GM10248 (cell line): ENCODE measurements around the gene SPATA9.

Experiments used
- CTCF ChIA-PET: fragments of 300-600 bp; sonication (Branson Sonifier 250); formaldehyde crosslinking; extraction: SDS; loops from one replicate; lab custom pipeline; 2021; ENCODE audit warnings: antibody characterized with exemption; lab: Yijun Ruan, JAX
- POLR2A ChIA-PET: fragments of 350-650 bp; sonication (Branson Sonifier 250); formaldehyde crosslinking; extraction: SDS; loops from one replicate; lab custom pipeline; 2020; ENCODE audit warnings: antibody characterized with exemption; lab: Yijun Ruan, JAX
- DNase-seq: peaks from one replicate; pipeline ENCODE4 v3.0.0; 2012; ENCODE audit errors: extremely low spot score
- CTCF ChIP-seq: IDR thresholded peaks from 2 replicates; pipeline ENCODE4 v1.5.1; 2012; ENCODE audit warnings: mild to moderate bottlenecking, low read depth; ENCODE audit errors: extremely low read depth, missing control alignments, control extremely low read depth

Gene SPATA9

GRCh38 chr5:95668216-95668615 lies 14.6 kb downstream of the SPATA9 start:
- CTCF ChIA-PET, result interaction anchor here (1.6 to 1.7 kb wide), 3 partner anchors 25 to 168 kb away, joined by 3 to 7 read pairs (median 4); no protein-coding TSS in a partner anchor
- no peak for DNase-seq
- no peak for TF ChIP-seq CTCF
- POLR2A ChIA-PET, result no interaction called here

DNA sequence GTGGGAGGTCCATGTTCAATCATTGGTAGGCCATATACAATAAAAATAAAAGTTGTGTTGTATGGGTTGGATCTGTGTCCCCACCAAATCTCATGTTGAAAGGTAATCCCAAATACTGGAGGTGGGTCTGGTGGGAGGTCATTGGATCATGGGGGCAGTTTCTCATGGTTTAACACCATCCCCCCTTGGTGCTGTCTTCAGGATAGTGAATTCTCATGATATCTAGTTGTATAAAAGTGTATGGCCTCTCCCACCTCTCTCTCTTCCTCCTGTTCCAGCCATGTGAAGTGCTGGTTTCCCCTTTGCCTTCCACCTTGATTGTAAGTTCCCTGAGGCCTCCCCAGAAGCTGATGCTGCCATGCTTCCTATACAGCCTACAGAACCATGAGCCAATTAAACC lies 15.1 kb downstream of the SPATA9 start:
- POLR2A ChIA-PET, result no interaction called here
- CTCF ChIA-PET, result interaction anchor here (1.6 to 2.1 kb wide), 3 partner anchors 8 to 169 kb away, joined by 3 to 7 read pairs (median 4); no protein-coding TSS in a partner anchor
- no peak for TF ChIP-seq CTCF

GRCh38 chr5:95667061-95667618 lies 15.7 kb downstream of the SPATA9 start:
- no peak for TF ChIP-seq CTCF
- no peak for DNase-seq
- ChIA-PET POLR2A (no interaction called here), CTCF (interaction anchor here (0.9 to 2.1 kb wide), 7 partner anchors 9 to 187 kb away, joined by 3 to 7 read pairs (median 3); no protein-coding TSS in a partner anchor)

More for the DNA sequence above, 15.1 kb downstream of the SPATA9 start:
- no peak for DNase-seq

DNA sequence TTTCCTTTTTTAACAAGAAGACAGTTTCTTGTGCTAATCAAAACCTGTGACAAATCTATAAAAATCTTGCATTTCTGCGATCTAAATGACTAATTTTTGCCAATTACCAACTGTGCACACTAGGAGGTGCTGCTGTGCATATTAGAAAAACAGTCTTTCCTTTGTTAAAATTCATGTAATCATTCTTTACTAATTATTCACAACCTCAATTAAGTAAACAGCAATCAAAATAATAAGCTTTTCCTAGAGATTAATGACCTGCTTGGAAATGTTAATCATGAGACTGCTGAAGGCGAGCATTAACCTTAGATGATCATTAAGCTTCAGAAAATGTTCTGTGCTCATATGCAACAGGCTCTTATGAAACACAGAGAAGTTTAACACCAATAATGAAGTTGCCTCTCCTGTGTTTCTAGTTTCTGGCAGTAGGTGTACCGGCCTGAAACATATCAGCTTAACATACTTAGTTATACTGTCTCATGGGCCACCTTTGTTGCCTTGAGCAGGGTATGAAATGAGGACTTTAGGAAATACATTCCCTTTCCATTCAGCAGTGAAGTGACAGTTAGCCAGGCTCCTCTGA lies 18.5 kb downstream of the SPATA9 start:
- peak; percentile 72 for TF ChIP-seq CTCF
- ChIA-PET POLR2A (no interaction called here), CTCF (interaction anchor here (0.6 to 3.7 kb wide), 49 partner anchors 9 to 663 kb away, joined by 3 to 28 read pairs (median 5); partner anchors contain the start of genes RFESD and RHOBTB3)
- no peak for DNase-seq

DNA sequence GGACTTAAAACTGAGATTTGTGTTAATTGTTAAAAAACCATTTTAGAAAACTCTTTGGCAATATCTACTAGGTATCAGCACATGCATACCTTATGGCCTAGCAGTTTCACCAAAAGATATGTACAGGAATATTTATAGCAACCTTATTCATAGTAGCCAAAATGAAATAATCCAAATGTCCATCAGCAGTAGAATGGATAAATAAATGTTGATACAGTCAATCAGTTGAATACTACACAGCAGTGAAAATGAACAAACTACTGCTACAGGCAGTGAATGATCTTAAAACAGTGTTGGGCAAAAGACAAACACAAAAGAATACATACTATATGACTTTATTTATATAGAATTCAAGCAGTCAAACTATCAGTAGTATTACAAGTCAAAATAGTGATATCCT lies 19.8 kb downstream of the SPATA9 start:
- CTCF ChIA-PET, result interaction anchor here (0.8 to 3.7 kb wide), 11 partner anchors 11 to 185 kb away, joined by 3 to 28 read pairs (median 14); partner anchors contain the start of gene RFESD
- POLR2A ChIA-PET, result no interaction called here

DNA sequence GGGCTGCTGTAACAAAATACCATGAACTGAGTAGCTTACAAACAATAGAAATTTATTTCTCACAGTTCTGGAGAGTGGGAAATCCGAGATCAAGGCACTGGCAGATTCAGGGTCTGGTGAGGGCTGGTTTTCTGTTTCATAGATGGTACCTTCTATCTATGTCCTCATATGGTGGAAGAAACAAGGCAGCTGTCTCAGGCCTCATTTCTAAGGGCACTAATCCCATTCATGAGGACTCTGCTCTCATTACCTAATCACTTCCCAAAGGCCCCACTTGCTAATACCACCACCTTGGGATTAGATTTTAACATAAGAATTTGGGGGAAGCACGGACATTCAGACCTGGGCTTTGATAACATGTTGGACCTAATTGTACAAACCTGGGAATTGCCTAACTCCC lies 22.7 kb downstream of the SPATA9 start:
- TF ChIP-seq CTCF, result no peak
- no peak for DNase-seq
- ChIA-PET POLR2A (no interaction called here), CTCF (interaction anchor here (0.8 to 2.3 kb wide), 3 partner anchors 10 to 16 kb away, joined by 3 to 8 read pairs (median 6); partner anchors contain the start of gene RFESD)

More for the DNA sequence above, 19.8 kb downstream of the SPATA9 start:
- no peak for DNase-seq
- TF ChIP-seq CTCF, result no peak
